Measurements from ENCODE around the gene GALNT17. TPM values are rescaled to one million over a fixed set of nuclear protein-coding genes. Genes with fewer than 3 reads are reported as not detected.

GALNT17 gene
- total RNA-seq, 4 donors from 2014 or later = 51.1 to 95.6 (median 69.8) TPM

GRCh38 chr7:71137479-71137878 is 5.5 kb downstream of the GALNT17 start:
- WGBS = 100% methylated on average over 7 of the region's 7 CpGs
- TF ChIP-seq EP300 (IDR thresholded peaks at IDR 0.05) (no peak), CTCF (IDR thresholded peaks at IDR 0.05) (no peak), POLR2A (IDR thresholded peaks at IDR 0.05; ENCODE audit: low read depth) (no peak), POLR2AphosphoS5 (IDR thresholded peaks at IDR 0.05) (no peak)
- Histone ChIP-seq H3K36me3 (peaks cover 0 to 11% (median 3%) of the 10 kb centered on the region in 4 donors), H3K4me3 (no peak overlapping the region), H3K27ac (replicated peaks in 1 of 4) (no peak overlapping the region), H3K4me1 (peaks cover 0 to 40% (median 33%) of the 10 kb centered on the region in 4 donors), H3K9me3 (no peaks in the 10 kb centered on the region), H3K27me3 (peaks cover 0 to 10% (median 0%) of the 10 kb centered on the region in 4 donors)
- no peak for DNase-seq (ENCODE audit: extremely low spot score)
- intact Hi-C loops (cut with DNase I) = loop anchor here (10.0 kb wide), 1 partner anchor 377 kb away; no protein-coding TSS in a partner anchor

GRCh38 chr7:71140264-71140663 is 8.3 kb downstream of the GALNT17 start:
- no peak overlapping the region for H3K4me3 ChIP-seq
- no peak for TF ChIP-seq EP300 (IDR thresholded peaks at IDR 0.05)
- no peak for TF ChIP-seq POLR2A (IDR thresholded peaks at IDR 0.05; ENCODE audit: low read depth)
- no peak for TF ChIP-seq CTCF (IDR thresholded peaks at IDR 0.05)
- TF ChIP-seq POLR2AphosphoS5 (IDR thresholded peaks at IDR 0.05) = no peak
- no peaks in the 10 kb centered on the region for H3K27me3 ChIP-seq
- H3K27ac ChIP-seq (replicated peaks in 1 of 4) = no peak overlapping the region
- peaks cover 0 to 11% (median 3%) of the 10 kb centered on the region in 4 donors for H3K36me3 ChIP-seq
- intact Hi-C loops (cut with DNase I) = loop anchor here (10.0 kb wide), 2 partner anchors 55 to 205 kb away; no protein-coding TSS in a partner anchor
- H3K9me3 ChIP-seq = no peaks in the 10 kb centered on the region
- WGBS = 93% methylated on average over 4 of the region's 4 CpGs
- no peak for DNase-seq (ENCODE audit: extremely low spot score)
- H3K4me1 ChIP-seq = peaks cover 0 to 15% (median 13%) of the 10 kb centered on the region in 4 donors

- Histone ChIP-seq H3K27me3 (no peaks in the 10 kb centered on the region), H3K9me3 (no peaks in the 10 kb centered on the region), H3K36me3 (peaks cover 0 to 17% (median 2%) of the 10 kb centered on the region in 4 donors), H3K4me3 (no peak overlapping the region), H3K4me1 (peaks cover 2 to 16% (median 13%) of the 10 kb centered on the region in 4 donors), H3K27ac (replicated peaks in 1 of 4) (no peak overlapping the region)
- no peak for TF ChIP-seq CTCF (IDR thresholded peaks at IDR 0.05)
- no peak for TF ChIP-seq EP300 (IDR thresholded peaks at IDR 0.05)
- TF ChIP-seq POLR2AphosphoS5 (IDR thresholded peaks at IDR 0.05) = no peak
- TF ChIP-seq POLR2A (IDR thresholded peaks at IDR 0.05; ENCODE audit: low read depth) = no peak
- WGBS = 89% methylated on average over 6 of the region's 6 CpGs
- intact Hi-C loops (cut with DNase I) = loop anchor here (10.0 kb wide), 2 partner anchors 50 to 200 kb away; no protein-coding TSS in a partner anchor
- DNase-seq (ENCODE audit: extremely low spot score) = no peak
Measured at GRCh38 chr7:71144963-71145362, 13.0 kb downstream of the GALNT17 start.

GRCh38 chr7:71145906-71146901 is 14.3 kb downstream of the GALNT17 start:
- no peaks in the 10 kb centered on the region for H3K27me3 ChIP-seq
- no peak overlapping the region for H3K4me3 ChIP-seq
- H3K9me3 ChIP-seq = no peaks in the 10 kb centered on the region
- intact Hi-C loops (cut with DNase I) = loop anchor here (10.0 kb wide), 2 partner anchors 49 to 199 kb away; no protein-coding TSS in a partner anchor
- no peak for DNase-seq (ENCODE audit: extremely low spot score)
- no peak for TF ChIP-seq EP300 (IDR thresholded peaks at IDR 0.05)
- no peak for TF ChIP-seq POLR2AphosphoS5 (IDR thresholded peaks at IDR 0.05)
- no peak for TF ChIP-seq CTCF (IDR thresholded peaks at IDR 0.05)
- TF ChIP-seq POLR2A (IDR thresholded peaks at IDR 0.05; ENCODE audit: low read depth) = no peak
- WGBS = 60% methylated on average over 24 of the region's 24 CpGs
- H3K36me3 ChIP-seq = peaks cover 0 to 8% (median 0%) of the 10 kb centered on the region in 4 donors
- peak overlapping the region in 1 of 4 donors; percentile 8 for H3K27ac ChIP-seq (replicated peaks in 1 of 4)
- peaks cover 2 to 16% (median 12%) of the 10 kb centered on the region in 4 donors for H3K4me1 ChIP-seq

Data from esophagus muscularis mucosa (tissue), 4 donors.